HUES48 (cell line): ENCODE measurements around the gene UMAD1.

Experiments used
- H3K27ac ChIP-seq: one replicate; pipeline ENCODE4 v1.7.0; 2013; ENCODE audit warnings: low read depth, low read length, inconsistent platforms
- H3K27me3 ChIP-seq: 2 replicates; pipeline ENCODE4 v1.6.1; 2013; ENCODE audit warnings: mild to moderate bottlenecking, low read length; ENCODE audit not compliant: control insufficient read depth, insufficient read depth
- H3K36me3 ChIP-seq: 2 replicates; pipeline ENCODE4 v1.6.1; 2013; ENCODE audit warnings: low read length; ENCODE audit not compliant: control insufficient read depth, insufficient read depth
- H3K4me1 ChIP-seq: 2 replicates; pipeline ENCODE4 v1.6.1; 2013; ENCODE audit warnings: mild to moderate bottlenecking, low read length; ENCODE audit not compliant: control insufficient read depth, insufficient read depth
- H3K4me3 ChIP-seq: 2 replicates; pipeline ENCODE4 v1.5.1; 2013; ENCODE audit warnings: mild to moderate bottlenecking, low read depth, low read length
- H3K9ac ChIP-seq: 2 replicates; pipeline ENCODE4 v1.6.1; 2013; ENCODE audit warnings: mild to moderate bottlenecking, low read depth, low read length, moderate library complexity
- H3K9me3 ChIP-seq: 2 replicates; pipeline ENCODE4 v1.6.1; 2013; ENCODE audit warnings: low read length; ENCODE audit not compliant: control insufficient read depth, insufficient read depth

The UMAD1 gene

DNA sequence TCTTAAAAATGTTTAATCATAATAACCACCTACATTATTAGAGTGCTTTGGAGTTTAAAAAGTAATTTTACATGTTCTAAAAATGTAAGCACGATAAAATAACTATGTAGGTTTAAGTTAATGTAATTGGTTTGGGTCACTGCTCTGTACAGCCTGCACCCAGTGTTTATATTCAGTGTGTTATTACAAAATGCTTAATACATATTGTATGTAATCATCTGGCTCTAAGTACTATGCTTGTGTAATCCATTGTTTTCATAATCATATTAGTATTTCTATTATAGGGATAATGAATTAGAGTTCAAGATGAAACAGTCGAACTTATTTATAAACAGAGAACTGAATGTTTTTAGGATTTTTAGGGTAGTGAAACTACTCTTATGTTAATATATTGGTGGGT lies 64.8 kb downstream of the UMAD1 start:
- Histone ChIP-seq H3K36me3 (no peaks in the 10 kb centered on the region), H3K9ac (no peak overlapping the region), H3K4me1 (peaks cover 56% of the 10 kb centered on the region), H3K4me3 (no peak overlapping the region), H3K27ac (no peak overlapping the region), H3K27me3 (no peaks in the 10 kb centered on the region), H3K9me3 (no peaks in the 10 kb centered on the region)

DNA sequence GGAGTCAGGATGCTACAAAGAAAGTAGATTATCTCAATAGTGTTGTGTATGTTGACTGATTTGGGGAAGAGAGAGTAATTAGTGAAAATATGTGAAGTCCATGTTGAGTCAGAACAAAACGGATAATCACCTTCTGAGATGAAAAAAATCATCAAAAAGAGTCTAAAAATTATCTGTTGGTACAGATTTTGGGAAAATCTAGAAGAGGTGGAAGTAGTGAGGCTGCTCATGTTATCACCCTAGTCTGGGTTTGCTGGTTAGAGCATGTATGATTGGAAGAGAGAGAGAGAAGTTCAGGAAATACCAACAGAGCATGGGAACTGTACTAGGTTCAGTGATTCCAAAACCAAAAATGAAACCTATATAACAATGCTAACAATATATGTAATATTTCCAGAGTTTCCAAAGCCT lies 65.6 kb downstream of the UMAD1 start:
- no peak overlapping the region for H3K27ac ChIP-seq
- no peaks in the 10 kb centered on the region for H3K36me3 ChIP-seq
- H3K4me3 ChIP-seq, result no peak overlapping the region
- H3K4me1 ChIP-seq, result peaks cover 57% of the 10 kb centered on the region
- no peak overlapping the region for H3K9ac ChIP-seq
- H3K9me3 ChIP-seq, result no peaks in the 10 kb centered on the region
- H3K27me3 ChIP-seq, result no peaks in the 10 kb centered on the region

DNA sequence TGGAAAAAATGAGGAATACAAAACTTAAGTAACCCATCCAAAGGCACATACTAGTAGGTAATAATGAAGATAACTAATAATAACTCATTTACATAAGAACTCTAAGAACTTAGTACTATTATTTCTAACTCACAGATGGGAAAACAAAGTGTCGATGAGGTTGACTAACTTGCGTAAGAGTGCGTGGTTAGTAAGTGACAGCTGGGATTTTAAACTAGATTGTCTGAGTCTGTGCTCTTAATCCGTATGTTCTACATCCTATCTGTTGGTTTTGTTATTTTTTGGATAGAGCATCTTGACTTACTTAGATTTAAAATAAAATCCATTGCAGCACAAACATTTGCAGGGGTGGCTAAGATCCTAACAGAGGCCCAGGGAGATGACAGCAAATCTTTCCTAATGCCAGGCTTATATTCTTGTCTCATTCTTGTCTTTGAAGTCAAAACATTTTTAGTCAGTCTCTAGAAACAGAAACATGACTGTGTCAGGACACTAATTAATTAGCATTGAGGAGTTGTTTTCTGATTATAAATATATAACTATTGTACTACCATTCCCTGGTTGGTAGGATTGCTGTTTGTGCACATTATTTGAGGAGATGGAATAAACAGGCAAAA lies 66.1 kb downstream of the UMAD1 start:
- H3K27me3 ChIP-seq, result no peaks in the 10 kb centered on the region

DNA sequence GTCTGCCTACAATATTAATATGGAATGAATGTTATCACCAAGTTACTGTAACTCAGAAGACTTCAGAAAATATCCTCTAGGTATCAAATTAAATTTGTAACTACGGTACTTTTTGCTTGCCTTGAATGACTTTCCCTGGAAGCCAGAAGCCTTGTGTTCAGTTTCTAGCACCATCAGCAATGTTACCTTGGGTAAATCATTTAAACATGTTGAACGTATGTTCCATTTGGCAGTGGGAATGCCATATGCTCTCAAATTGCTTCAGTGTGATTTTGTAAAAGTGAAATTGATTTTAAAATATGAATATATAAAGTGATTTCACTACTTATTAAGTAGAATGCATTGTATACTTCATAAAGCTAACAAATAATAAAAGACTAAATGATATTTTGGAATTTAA lies 66.7 kb downstream of the UMAD1 start:
- Histone ChIP-seq H3K9me3 (no peaks in the 10 kb centered on the region), H3K27me3 (no peaks in the 10 kb centered on the region), H3K36me3 (no peaks in the 10 kb centered on the region), H3K27ac (peak overlapping the region; percentile 85), H3K9ac (no peak overlapping the region; the same call in 1 of the 2 replicates), H3K4me3 (no peak overlapping the region), H3K4me1 (peaks cover 57% of the 10 kb centered on the region)

More for the DNA sequence above, 66.1 kb downstream of the UMAD1 start:
- H3K27ac ChIP-seq, result peak overlapping the region; percentile 85
- H3K36me3 ChIP-seq, result no peaks in the 10 kb centered on the region
- H3K4me1 ChIP-seq, result peaks cover 57% of the 10 kb centered on the region
- H3K4me3 ChIP-seq, result no peak overlapping the region
- H3K9me3 ChIP-seq, result no peaks in the 10 kb centered on the region
- no peak overlapping the region for H3K9ac ChIP-seq

DNA sequence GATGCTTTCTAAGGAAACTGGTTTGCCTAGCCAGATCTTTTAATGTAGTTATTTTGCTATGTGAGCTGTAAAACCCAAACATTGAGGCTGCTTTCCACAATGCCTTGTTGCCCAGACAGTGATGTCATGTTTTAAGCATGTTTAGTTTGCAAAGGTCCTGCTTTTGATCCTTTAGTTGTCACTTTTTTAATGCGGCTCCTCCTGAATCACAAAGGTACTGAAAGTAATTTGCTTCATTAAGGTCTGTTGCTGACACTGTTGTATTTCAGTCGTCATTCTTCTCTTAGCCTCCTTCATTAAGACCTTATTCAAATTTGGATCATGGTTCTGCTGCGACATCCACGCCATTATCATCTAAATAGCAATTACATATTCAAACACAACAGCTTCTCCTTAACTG lies 67.3 kb downstream of the UMAD1 start:
- Histone ChIP-seq H3K9ac (no peak overlapping the region; the same call in 1 of the 2 replicates), H3K4me3 (peak overlapping the region; percentile 15; the same call in 1 of the 2 replicates), H3K9me3 (no peaks in the 10 kb centered on the region), H3K27ac (peak overlapping the region; percentile 85), H3K27me3 (no peaks in the 10 kb centered on the region), H3K4me1 (peaks cover 55% of the 10 kb centered on the region), H3K36me3 (no peaks in the 10 kb centered on the region)

DNA sequence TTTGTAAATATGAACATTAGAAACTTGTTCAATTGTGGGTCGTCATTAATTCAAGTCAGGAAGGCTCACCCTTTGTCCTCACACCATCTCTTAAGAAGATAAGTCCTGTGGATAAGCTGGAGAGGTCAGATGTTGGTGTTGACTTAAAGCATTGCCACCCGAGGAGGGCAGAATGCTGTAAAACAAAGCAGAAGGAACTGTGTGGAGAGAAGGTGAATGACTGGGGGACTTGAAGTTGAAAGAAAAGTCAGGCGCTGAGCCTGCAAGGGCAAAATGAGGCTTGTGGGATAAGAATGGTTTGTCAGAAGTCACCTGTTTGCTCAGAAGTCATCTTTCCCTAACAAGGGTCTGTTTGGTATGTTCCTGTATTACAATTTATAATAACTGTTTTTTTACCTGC lies 68.7 kb downstream of the UMAD1 start:
- peak overlapping the region; percentile 85 for H3K27ac ChIP-seq
- H3K4me1 ChIP-seq, result peaks cover 51% of the 10 kb centered on the region
- no peaks in the 10 kb centered on the region for H3K36me3 ChIP-seq

DNA sequence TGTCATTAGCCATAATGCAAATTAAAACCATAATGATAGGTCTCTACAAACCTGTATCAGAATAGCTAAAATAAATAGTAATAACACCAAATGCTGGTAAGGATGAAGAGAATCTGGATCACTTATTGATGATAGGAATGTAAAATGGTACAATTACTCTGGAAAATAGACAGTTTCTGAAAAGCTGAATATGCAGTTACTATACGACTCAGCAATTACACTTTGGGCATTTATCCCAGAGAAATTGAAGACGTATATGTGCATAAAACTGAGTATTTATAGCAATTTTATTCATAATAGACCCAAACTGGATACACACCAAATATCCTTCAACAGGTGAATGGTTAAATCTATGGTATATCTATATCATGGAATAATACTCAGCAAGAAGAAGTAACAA lies 69.9 kb downstream of the UMAD1 start:
- no peak overlapping the region for H3K27ac ChIP-seq
- H3K9me3 ChIP-seq, result no peaks in the 10 kb centered on the region
- peaks cover 51% of the 10 kb centered on the region for H3K4me1 ChIP-seq
- H3K27me3 ChIP-seq, result no peaks in the 10 kb centered on the region
- no peak overlapping the region for H3K4me3 ChIP-seq
- H3K9ac ChIP-seq, result no peak overlapping the region
- H3K36me3 ChIP-seq, result no peaks in the 10 kb centered on the region

More for the DNA sequence above, 68.7 kb downstream of the UMAD1 start:
- Histone ChIP-seq H3K4me3 (no peak overlapping the region), H3K9me3 (no peaks in the 10 kb centered on the region), H3K9ac (no peak overlapping the region), H3K27me3 (no peaks in the 10 kb centered on the region)

DNA sequence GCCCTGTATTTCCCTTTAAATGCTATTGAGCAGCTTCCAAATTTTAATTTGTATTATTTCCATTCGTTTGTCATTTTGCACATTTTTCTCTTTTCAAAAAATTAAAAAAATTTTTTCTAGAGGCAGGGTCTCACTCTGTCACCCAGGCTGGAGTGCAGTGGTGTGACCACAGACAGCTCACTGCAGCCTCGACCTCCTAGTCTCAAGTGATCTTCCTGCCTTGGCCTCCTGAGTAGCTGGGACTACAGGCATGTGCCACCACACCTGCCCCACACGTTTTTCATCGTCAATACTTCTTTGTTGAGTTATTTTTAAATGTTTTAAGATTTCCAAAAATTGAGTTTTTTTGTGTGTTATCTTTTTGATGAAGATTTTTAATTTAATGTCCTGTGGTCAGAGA lies 73.2 kb downstream of the UMAD1 start:
- Histone ChIP-seq H3K9me3 (no peaks in the 10 kb centered on the region), H3K27me3 (no peaks in the 10 kb centered on the region), H3K27ac (no peak overlapping the region), H3K9ac (no peak overlapping the region), H3K4me3 (no peak overlapping the region), H3K4me1 (peaks cover 21% of the 10 kb centered on the region), H3K36me3 (no peaks in the 10 kb centered on the region)

DNA sequence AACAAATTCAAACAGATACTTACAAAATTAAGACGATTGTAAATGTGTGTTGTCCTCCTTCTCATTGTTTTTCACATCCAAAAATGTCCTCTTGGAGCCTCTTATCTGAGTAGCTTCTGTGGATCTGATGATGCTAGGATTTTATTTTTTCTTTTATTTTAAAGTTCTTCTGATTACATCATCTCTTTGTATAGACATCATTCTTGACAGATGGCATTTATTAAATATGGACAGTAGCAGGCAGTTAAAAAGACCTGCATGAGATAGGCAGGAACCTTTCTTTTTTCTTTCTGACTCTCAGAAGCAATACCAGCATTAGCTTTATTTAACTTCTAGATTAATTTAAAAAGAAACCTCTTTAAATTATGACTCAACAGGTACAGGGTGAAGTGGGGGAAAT lies 77.9 kb downstream of the UMAD1 start, which contains the start of gene RPA3:
Gene RPA3 (minus strand): TSS at position 116 of the 400 bp plus-strand sequence. CDS start 78,189 bp downstream, outside the sequence.
- Histone ChIP-seq H3K27me3 (no peaks in the 10 kb centered on the region), H3K9ac (no peak within 1 kb of the TSS), H3K4me1 (peaks cover 4% of the 10 kb centered on the region; the same call in 1 of the 2 replicates), H3K27ac (no peak within 1 kb of the TSS), H3K9me3 (no peaks in the 10 kb centered on the region), H3K36me3 (no peaks in the 10 kb centered on the region), H3K4me3 (no peak within 1 kb of the TSS)

DNA sequence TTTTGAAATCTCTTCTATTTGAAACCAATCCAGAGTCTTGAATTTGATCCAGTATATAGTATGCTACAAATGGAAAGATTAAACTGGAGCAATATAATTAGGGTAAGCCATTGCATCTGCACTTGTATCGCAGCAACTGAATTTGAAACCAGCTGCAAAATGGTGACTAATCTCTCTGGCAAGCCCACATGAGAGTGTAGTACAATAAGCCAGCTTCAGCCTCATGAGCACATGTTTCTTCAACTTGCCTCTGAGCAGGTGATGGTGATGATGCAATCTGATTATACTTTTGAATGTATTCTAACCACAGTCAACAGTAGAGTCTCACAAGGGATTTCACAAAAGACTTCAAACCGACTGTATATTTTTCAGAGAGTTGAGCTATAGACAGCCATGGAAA lies 78.7 kb downstream of the UMAD1 start:
- Histone ChIP-seq H3K27ac (no peak overlapping the region), H3K4me1 (peaks cover 4% of the 10 kb centered on the region; the same call in 1 of the 2 replicates), H3K9ac (no peak overlapping the region), H3K4me3 (no peak overlapping the region), H3K36me3 (no peaks in the 10 kb centered on the region), H3K9me3 (no peaks in the 10 kb centered on the region), H3K27me3 (no peaks in the 10 kb centered on the region)

DNA sequence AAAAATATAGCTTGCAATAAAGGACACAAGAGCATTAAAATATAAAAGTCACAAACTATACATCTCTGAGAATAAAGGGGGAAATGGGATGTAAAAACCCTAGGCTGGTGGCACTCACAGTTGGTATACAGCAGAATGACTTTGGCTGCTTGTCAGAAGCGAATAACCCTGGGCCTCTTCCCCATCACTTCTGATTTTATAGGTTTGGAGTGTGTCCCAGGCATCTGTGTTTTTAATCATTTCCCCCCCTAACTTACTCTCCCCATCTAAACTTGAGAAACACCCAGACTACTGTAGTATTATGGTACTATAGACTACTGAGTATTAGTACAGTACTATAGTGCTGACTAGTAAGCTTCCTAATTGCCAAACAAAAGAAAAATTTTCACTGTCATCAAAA lies 79.6 kb downstream of the UMAD1 start:
- no peak overlapping the region for H3K9ac ChIP-seq
- H3K36me3 ChIP-seq, result no peaks in the 10 kb centered on the region
- H3K27me3 ChIP-seq, result no peaks in the 10 kb centered on the region
- H3K4me3 ChIP-seq, result no peak overlapping the region
- no peaks in the 10 kb centered on the region for H3K4me1 ChIP-seq
- H3K9me3 ChIP-seq, result no peaks in the 10 kb centered on the region
- H3K27ac ChIP-seq, result no peak overlapping the region
